Subcutaneous adipose tissue (tissue), 4 donors: ENCODE measurements around the gene BZW2. TPM values are rescaled to one million over a fixed set of nuclear protein-coding genes. Genes with fewer than 3 reads are reported as not detected.

Source experiments
- total RNA-seq, 4 donors: library from RNA; depleted of rRNA; stranded (reverse); fragments of >200 nt; gene quantifications; one replicate each; pipeline ENCODE4 v1.1.0, GENCODE V29; 2016
- TF ChIP-seq, protein P1 (sequence below): fragments of 450-650 bp; IDR thresholded peaks from one replicate; pipeline ENCODE4 v1.5.1; 2016; ENCODE audit warnings: low read depth, mild to moderate bottlenecking, control low read depth, antibody characterized with exemption, moderate library complexity

Gene BZW2
- total RNA-seq, 4 donors from 2014 or later, result 39.0 to 94.6 (median 46.1) TPM

DNA sequence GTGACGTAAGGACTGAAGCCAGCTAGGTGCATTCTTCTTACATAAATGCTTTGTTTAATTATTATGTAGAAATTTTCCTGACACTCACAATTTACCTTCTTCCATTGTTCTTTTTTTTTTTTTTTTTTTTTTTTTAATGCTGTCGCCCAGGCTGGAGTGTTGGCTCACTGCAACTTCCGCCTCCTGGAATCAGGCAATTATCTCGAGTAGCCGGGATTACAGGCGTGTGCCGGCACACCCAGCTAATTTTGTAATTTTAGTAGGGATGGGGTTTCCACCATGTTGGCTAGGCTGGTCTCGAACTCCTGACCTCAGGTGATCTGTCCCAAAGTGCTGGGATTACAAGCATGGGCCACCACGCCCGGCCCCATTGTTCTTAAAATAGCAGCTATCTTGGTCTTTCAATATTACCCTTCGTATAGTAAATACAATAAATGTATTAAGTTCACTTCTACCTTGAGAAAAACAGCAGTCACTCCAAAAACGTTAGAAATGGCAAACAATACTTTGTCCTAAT, 32.1 kb downstream of the BZW2 start:
- TF ChIP-seq, protein P1, sequence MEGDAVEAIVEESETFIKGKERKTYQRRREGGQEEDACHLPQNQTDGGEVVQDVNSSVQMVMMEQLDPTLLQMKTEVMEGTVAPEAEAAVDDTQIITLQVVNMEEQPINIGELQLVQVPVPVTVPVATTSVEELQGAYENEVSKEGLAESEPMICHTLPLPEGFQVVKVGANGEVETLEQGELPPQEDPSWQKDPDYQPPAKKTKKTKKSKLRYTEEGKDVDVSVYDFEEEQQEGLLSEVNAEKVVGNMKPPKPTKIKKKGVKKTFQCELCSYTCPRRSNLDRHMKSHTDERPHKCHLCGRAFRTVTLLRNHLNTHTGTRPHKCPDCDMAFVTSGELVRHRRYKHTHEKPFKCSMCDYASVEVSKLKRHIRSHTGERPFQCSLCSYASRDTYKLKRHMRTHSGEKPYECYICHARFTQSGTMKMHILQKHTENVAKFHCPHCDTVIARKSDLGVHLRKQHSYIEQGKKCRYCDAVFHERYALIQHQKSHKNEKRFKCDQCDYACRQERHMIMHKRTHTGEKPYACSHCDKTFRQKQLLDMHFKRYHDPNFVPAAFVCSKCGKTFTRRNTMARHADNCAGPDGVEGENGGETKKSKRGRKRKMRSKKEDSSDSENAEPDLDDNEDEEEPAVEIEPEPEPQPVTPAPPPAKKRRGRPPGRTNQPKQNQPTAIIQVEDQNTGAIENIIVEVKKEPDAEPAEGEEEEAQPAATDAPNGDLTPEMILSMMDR, result no peak

DNA sequence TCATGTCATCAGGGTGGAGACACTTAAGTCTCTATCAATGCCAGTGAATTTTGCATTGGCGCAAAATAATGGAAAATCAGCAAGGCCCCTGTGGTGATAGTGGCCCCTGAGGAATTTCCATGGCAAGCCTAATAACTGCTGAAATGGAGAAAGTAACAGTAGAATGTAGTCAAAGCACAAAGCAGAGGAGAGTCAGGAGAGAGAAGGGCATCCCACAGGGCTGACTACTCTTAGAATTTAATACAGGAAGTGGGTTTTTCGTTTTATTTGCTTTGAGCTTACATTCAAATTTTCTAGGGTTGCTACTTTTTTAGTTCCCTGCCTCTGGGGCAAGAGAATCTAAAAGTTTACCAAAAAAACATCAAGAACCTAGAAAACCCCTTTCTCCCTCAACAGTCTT, 39.0 kb downstream of the BZW2 start:
- TF ChIP-seq, protein P1, result no peak

DNA sequence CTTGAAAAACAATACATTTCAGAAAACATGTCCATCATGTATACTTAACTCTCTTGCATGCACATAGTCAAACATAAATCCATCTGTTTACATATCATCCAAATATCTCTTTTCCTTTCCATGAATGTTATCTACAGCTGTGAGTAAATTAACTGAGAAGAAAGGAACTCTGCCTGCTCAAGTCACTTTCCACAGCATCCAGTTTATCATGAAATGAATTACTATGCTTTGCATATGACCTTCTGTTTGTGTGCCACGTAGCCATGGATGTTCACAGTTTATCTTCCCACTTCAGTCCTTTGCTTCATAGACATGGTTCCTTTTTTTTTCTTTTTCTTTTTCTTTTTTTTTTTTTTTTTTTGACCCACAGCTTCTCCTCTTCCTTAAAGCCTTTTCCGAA, 39.6 kb downstream of the BZW2 start:
- TF ChIP-seq, protein P1, result no peak

DNA sequence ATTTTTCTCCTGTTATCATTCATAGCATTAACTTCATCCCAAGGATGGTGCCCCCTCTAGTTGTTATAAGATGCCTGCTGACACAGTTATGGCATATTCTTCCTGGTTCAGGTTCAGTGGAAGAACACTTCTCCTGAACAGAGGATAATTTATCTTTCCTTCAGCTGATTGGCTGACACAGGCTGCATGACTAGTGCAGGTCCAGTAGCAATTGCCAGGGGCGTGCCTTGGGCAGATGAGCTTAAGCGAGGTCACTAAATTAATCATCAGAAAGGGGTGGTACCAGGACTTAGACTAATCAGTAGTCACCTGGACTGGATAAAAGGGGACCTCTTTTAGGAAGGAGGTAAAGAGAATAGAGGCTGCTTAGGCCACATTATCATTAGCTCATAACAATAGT, 42.3 kb downstream of the BZW2 start:
- TF ChIP-seq, protein P1, result no peak

DNA sequence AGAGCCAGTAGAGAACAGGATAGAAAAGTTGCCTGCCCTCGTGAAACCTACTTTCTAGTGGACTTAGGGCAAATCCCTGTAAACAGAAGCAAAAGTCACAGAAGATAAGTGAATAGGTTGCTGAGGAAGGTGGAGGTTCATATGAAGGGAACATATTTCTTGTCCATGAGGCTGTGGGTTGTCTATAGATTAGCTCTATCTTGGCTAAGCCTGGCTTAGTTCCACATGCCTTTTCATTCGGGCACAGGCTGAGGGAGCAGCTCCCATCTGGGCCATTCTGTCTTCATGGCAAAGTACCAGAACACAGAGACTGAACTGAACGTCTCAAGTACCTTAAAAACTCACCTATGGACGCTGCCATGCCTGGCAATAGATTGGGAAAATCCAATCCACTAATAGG, 45.3 kb downstream of the BZW2 start:
- TF ChIP-seq, protein P1, result no peak

DNA sequence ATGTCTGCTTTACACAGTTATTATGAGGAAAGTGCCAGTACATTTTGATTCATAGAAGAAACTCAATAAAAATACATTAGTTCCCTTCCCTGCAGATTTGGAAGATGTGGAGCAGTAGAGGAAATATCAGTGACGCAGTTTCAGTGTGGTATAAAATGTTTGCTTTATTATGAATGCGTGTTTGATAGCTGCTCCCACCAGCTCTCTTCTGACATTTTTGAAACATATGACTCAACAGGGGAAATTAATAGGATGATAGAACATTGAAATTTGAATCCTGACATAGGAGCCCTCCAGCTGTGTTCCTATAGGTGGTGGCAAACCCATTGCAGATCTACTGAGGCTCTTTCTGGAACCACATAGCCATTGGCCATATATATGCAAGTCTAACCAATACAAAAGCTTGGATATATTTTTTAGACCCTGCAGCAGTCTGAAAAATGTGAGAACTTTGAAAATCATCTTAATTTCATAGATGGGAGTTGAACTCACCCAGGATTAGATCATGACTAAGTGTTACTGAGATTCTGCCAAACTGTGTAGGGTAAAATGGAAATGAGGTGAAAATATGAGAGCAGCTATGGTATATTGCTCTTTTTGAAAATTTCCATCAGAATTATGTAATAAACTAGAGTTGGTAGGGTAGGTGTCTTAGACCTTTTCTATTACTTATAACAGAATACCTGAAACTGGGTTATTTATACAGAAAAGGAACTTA, 47.8 kb downstream of the BZW2 start:
- TF ChIP-seq, protein P1, result no peak

DNA sequence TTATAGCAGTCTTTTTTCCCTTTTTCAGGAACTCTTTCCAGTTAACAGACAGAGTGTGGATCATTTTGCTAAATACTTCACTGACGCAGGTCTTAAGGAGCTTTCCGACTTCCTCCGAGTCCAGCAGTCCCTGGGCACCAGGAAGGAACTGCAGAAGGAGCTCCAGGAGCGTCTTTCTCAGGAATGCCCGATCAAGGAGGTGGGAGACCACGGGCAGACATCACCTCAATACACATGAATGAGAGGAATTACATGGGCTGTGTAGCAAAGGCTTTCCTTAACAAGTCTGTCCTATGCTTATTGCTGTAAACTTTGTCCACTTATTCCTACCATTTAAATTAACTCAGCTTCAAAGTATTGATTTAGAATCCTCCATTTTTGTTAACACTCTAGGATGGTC, 48.8 kb downstream of the BZW2 start:
- TF ChIP-seq, protein P1, result no peak
